NCI-H2081 (cell line): Measurements from ENCODE around the gene ARAP1.
A peak's percentile ranks its signal among the peaks of the same experiment; 100 is the strongest.

ENCODE experiments used
- DNase-seq, 2 experiments: peaks; one replicate each; lab custom pipeline; 2025; lab: John Stamatoyannopoulos, UW

The ARAP1 gene

DNA sequence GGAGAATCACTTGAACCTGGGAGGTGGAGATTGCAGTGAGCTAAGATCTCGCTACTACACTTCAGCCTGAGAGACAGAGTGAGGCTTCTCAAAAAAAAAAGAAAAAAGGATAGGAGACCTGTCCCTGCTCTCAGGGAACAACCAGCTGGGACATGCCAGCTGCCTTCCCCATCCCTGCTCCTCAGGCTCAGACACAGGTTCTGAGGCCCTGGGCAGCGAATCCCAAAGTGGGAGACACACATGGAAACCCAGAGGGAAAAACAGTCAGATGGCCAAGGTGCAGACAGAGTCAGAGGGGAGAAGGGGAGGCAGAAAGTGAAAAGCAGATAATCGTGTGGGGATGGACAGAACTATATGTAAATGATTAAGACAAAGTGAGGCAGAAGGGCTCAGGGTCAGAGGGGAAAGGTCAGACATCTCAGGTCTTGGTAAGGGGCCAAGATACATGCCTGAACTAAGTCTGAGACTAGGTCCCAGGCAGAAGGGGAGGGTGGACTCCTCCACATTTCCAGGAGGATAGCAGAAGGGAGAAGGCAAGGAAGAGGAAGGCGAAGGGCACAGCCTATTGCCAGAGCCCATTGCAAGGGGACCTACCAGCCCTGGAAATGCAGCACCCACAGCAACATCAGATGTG lies 27.4 kb upstream of the ARAP1 start:
- no peak for DNase-seq

DNA sequence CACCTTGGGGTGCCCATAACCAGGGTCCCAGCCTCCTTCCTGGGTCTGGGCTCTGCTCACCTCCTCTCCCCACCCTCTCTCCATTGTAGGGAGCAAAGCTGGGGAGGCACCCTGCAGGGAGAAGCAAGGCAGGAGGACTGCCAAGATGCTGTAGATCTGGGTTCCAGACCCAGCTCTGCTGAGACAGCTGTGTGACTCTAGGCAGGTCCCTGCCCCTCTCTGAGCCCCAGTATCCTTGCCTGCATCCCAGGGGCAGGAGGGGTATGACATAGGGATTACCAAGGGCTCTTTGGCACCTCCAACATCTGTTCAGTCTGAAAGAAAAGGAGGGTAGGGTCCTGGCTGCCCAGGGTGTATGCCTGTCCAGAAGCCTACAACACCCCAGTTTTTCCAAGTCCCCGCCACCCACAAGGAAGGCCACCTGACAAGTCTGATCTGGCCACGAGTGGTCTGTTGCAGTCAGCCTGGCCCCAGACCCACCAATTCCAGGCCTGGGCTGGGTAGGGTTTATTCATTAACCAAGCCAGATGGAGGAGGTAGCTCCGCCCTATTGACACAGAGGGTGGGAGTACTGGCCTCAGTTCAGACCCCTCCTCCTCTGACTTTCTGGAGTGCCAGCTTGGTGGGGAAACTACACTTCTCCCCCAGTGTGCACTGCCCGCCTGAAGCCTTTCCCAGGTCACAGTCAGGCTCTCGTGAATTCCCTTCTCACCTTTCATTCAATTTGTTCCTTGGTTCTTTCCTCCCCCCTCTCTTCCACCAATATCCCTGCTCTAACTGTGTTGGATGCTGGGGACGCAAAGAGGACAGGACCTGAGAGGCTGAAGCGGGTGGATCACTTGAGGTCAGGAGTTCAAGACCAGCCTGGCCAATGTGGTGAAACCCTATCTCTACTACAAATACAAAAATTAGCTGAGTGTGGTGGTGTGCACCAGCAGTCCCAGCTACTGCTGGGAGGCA lies 26.6 kb upstream of the ARAP1 start:
- DNase-seq = no peak

DNA sequence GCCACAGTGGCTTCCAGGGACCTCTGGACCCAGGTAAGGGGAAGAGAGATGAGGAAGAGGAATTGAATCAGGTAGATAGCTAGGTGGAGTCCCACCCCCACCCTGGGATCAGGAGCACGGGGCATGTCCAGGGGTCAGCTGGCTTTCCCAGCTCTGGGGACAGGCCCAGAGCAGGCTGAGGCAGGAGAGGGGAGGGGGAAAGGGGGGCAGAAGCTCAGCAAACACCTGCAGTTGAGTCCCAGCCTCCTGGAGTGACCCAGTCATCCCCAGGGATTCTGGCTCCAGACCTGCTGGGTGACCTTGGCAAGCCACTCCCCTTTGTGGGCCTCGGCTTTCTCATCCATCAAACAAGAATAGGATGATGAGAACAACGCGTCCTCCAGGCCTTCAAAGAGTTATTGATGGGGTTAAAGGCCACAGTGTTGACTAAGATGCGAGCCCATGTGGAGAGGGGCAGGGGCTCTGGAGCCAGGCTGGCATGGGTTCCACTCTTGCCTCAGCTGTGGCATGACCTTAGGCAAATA lies 25.6 kb upstream of the ARAP1 start:
- no peak for DNase-seq

DNA sequence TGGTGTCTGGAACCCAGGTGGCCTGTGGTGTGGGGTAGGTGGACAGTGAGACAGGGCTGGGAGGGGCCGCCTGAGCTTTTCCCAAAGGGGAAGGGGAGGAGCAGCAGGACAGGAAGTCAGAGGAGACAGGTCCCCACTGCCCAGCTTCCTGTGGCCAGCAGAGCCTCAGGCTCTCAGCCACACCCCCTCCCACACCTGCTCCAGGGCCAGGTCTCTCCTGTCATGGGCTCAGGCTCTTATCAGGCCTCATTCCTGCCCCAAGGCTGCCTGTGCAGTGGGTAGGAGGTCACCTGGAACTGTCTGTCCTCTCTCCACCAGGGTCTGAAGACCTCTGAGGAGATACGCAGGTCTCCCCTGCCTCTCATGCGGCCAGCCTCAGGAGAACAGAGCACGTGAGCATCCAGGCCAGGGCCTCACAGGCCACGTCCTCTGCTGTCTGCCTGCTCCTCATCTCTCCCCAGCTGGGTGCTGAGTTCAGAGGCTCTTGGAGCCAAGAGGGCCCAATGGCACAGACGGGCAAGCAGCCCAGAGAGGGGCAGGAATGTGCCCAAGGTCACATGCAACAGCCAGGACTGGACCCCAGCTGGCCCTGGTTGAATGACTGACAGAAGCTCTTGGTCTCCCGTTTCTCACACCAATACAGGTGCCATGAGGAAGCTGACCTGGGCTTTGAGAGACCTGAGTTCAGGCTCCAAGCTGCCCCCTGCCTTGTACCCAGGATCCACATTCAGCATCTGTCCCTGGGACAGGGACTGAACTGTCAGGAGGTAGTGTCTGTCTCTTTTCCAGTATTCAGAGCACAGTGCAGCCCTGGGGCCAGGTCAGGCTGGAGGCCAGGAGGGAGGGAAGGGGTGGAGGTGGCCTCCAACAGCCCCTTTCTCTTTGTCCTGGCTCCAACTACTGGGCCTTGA lies 24.9 kb upstream of the ARAP1 start:
- no peak for DNase-seq

DNA sequence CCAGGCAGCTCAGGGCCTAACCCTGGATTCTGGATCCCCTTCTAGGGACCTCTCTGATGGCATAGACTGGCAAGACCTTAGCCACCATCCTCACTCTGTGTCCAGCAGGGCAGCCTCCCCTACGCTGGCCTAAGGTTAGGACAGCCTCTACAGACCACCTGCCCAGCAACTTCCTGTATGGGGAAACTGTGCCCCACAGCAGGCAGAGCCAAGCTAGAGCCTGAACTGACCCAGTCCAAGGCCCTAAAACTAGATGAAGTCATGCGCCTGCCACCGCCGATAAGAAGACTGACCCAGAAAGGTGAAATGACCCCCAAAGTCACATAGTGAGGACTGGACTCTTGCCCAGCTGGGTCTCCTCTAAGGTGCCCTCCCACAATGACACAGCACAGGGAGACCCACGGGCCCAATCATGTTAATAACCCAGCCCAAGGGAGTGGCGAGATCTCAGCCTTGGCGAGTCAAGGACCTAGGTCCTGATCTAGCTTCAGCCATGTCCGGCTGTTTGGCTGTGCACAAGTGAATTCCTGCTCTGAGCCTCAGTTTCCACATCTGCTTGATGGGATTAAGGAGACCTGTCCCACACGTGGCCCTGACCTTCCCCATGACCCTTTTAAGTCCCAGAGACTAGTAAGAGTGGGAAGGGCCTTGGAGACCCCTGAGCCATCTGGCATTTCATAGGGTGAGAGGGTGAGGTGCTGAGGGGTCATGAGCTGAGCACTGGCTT lies 24.1 kb upstream of the ARAP1 start:
- no peak for DNase-seq

DNA sequence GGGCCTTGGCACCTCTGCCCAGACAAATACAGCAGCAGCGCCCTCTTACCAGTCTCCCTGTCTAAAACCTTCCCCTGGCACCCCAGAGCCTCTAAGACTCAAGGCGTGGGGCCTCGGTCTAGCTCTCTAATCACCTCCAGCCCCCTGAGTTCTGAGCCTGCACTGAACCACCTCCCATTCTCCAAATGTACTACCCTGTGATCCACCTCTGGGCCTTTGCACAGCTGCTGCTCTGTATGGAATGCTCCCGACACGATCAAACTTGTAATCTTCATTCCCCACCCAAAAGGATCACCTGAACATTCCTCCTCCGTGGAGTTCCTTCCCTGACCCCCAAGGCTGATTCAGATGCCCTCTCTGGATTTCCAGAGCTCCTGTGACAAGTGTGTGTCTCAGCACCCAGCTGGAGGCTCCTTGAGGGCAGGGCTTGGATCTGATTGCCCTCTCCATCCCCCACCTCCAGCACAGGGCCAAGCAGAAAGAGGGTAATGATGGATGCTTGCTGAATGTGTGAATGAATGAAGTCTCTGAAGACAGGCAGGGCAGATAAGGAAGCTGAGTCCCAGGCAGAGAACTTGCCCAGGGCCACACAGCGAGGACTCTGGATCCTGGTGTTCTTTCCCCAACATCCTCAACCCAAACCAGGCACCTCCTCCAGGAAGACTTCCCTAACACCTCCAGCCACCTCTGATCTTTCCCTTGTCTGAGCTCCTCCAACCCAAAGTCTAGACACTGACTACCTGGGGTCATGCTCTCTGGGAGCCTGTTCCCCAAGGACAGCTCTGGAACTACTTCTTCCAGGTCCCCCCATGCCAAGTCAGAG lies 23.3 kb upstream of the ARAP1 start:
- no peak for DNase-seq

DNA sequence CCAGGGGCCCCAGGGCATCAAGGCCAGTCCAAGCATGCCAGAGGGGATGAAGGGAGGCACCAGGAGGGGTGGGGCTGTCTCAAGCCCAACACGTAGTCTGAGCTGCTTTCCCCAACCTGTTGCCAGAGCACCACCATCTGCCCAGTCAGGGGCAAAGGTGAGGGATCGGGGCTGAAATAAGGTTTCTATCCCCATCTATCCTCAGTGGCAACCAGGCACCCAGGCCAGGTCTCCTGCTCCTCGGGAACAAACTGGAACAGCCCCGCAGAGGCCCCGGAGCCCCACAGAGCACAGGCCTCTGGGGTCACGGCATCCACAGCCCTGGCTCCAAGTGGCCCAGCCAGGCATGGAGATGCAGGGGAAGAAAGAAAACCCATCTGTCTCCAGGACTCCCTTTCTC lies 22.3 kb upstream of the ARAP1 start:
- no peak for DNase-seq

DNA sequence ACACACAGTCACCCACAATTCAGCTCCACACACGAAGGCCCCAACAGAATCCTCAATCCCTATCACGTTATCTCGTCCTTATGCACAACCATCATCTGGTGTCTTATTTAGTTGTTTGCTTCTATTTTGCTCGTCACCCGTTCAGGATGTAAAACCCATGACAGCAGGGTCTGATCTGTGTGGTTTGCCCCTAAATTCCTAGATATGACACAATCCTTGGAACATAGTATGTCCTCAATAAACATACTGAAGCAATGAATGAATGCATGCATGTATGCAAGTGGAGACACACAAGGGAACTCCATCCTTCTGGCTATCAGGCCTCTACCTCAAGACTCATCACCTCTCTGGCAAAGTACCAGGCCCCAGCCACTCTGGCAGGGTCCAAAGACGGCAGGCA lies 21.5 kb upstream of the ARAP1 start:
- DNase-seq = no peak

DNA sequence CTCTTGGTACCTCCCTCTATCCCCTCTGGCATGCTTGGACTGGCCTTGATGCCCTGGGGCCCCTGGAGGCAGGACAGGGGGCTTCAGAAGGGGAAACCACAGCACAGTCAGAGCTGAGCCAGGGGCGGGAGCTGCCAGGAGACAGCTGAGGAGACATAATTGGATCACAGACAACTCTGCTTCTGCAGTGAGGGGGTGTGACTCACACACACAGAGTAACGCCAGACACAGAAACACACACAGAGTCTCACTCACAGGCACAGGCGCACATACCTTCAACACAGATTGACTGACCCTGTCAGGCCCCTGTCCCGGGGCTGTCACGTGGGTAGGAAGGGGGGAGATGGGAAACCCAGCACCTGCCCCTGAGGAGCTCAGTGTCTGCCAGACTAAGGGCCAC lies 21.1 kb upstream of the ARAP1 start:
- DNase-seq = no peak

DNA sequence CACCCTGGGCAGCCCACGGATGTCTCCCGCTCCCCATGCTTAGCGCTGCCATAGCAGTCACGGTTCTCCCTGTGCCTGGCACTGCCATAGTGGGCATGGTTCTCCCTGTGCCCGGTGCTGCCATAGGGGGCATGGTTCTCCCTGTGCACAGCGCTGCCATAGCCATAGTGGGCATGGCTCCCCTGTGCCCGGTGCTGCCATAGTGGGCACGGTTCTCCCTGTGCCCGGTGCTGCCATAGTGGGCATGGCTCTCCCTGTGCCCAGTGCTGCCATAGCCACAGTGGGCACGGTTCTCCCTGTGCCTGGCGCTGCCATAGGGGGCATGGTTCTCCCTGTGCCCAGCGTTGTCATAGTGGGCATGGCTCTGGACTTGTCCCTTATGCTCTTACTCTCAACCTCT lies 19.9 kb upstream of the ARAP1 start:
- DNase-seq = no peak

DNA sequence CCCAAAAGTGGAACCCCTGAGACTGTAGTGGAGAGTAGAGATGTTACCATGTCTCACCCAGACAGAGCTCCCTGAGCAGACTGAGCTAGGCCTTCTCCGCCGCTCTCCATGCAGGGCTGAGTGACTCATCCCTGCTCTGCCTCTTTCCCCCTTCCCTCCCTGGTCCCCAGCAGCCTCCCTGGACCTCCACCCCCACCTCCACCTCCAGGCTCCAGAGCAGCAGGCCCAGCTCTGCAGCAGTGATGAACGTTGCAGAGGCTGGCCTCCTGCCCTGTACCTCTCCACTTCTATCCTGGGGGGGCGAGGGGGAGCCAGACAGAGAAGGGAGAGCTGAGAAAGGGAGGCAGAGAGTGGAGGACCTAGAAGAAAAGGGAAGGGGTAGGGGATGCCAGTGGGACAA lies 19.3 kb upstream of the ARAP1 start:
- DNase-seq = no peak

DNA sequence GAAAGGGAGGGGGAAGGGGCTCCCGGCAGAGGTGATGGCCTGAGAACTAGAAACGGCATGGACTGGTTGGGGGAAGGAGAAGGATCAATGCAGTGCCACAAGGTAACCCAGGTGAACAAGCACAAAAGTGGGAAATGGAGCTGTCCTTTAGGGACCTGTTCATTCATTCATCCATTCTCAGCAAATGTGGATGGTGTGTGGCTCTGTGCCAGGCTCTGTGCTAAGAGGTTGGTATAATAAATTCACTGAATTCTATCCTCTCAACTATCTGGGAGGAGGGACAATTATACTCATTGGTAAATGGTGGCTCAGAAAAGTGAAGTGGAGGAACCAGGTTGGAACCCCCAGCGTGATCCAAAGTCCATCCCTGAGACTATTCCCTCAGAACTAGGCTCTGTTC lies 18.6 kb upstream of the ARAP1 start:
- DNase-seq = no peak

DNA sequence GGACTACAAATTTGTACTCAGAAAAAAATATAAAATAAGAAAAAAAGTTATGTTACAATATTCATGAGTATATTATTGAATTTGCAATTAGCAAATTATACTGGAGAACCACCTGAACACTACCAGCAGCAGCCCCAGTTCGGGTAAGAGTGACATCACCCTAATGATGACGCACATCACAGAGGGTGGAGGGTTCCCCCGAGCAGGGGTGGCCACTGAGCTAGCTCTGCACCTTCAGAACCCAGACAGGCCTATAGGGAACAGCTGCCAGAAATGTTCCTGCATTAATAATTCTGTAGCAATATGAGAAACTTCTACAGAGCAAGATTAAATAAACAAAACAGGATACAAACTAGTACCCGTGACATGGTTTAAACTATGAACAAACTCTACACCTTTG lies 17.5 kb upstream of the ARAP1 start:
- no peak for DNase-seq

DNA sequence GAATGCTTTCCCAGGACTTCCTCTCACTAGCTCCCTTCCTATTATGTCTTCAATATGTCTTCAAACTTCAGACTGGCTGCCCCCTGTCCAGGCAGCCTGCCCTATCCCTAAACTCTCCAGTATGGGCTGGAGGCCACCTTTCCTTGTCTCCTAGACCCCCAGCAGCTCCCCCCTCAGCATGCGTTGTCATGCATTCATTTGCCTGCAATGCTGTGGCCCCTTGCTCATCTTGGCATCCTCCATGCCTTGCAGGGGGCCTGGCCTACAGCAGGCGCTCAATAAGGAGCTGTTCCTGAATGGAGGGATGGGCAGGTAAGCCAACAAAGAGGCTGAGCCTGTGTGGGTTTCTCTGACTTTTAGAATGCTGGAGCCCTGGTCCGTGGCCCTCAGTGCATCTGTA lies 16.4 kb upstream of the ARAP1 start:
- no peak for DNase-seq

DNA sequence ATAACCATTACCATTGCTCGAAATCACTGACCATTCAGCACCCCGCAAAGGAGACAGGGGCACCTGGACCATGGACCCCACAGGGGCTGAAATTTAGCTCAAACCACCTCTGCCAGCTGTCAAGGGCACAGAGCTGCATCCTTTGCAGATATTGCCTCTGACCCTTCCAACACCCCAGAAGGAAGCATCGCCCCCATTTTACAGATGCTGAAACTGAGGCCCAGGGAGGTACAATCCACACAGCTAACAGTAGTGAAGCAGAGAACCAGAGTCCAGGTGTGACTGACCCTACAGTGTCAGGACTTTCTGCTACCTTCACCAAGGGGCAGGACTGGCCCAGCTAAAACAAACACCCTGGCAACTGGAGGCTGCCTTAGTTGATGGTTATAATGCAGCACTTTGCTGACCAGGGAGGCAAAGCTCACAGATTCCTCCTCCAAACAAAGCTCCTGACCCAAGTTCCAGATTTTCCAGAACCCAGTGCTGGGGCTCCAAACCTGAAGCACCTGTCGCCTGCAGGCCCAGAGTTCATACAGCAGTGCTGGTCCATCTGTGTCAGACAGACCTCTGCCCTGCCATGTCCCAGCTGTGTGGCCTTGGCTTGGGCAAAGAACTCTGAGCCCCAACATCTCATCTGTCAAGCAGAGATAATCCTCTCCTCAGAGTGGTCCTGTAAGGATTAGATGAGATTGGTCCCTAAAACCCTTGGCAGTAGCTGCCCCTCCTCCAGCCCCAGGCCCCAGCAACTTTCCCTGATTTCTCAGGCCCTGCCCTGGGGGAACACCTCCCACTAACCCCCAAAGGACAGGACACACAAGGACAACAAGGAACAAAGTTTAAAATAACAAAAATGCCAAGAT lies 15.2 kb upstream of the ARAP1 start:
- no peak for DNase-seq

DNA sequence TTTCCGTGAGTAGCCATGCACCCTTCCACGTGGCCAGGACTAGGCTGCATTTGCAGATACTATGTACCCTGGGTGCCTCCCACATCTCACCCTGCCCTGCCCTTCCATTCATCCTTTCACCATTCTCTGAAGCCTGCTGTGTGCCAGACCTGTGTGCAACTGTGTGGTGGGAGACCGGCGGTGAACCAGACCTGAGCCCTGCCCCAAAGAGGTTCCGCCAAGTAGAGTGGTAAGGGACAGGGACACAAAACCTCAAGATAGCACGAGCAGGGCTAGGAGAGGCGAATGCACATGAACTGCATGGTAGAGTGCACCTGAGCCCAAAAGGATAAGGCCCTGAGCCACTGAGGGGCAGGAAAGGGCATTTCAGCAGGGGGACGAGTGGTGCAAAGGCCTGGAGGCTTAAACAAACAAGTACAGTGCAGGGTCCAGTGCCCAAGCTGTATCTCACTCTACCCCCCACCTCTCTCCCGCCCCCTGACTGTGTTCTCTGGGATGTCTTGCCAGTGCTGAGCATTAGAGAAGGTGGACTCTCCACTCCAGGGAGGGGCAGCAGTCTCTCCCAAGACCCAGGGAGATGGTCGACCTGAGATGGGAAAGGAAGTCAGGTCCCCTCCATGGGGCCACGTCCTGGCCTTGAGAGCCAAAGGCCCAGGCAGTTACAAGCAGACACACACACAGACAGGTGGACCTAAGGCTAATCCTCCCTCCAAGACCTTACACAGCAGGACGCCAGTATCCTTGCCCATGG lies 14.1 kb upstream of the ARAP1 start:
- DNase-seq = no peak

DNA sequence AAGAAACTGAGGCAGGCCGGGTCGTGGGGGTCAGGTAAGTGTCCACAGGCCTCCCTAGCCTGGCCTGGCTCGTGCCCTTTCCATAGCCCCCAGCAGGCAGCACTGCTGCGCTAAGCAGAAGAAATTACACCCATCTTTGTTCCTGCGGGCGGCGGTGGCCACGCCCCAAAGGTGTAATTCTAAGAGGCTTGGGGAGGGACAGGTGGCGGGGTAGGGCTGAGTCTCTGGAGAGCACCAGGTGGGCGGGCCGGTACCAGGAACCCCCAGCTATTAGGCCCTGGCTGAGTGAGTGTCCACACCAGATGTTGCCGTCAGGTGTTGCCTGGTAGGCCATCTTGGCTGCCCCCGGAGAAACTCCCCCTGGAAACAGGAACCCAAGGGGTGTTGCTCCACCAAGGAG lies 12.3 kb upstream of the ARAP1 start:
- DNase-seq = peak; percentile 21 to 38

DNA sequence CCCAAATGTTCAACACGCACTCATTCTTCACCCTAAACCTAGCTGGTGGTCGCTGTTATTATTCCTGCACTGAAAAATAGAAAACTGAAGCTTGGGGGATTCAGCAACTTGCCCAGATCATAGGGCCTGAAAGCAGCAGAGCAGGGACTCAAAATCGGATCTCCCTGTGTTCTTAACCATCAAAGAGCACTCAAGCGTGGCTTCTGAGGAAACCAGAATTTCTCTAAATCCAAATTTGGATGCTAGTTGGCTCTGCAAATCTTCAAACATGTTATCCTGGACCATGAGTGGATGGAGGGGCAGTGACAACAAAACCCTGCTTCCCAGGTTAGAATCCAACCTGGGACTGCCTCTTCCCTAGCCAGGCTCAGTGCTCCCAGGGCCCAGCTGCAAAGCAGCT lies 11.6 kb upstream of the ARAP1 start:
- DNase-seq = no peak
